HG03457 (cell line): ENCODE results near the gene RHOBTB3.
"Not testable (repeated sequence)": the region's sequence is repeated elsewhere in the genome, so short reads cannot be mapped to it uniquely, and the experiment has no call there.

Experiments
- ATAC-seq: cut with Tn5 transposase; IDR thresholded peaks from one replicate; pipeline ENCODE4 v1.9.1; 2021; ENCODE audit warnings: moderate number of reproducible peaks; ENCODE audit not compliant: unreplicated experiment

Gene RHOBTB3

GRCh38 chr5:95797301-95797700, 66.2 kb downstream of the RHOBTB3 start:
- no peak for ATAC-seq

GRCh38 chr5:95798048-95798447, 66.9 kb downstream of the RHOBTB3 start:
- ATAC-seq: no peak

- ATAC-seq: no peak
Observed at GRCh38 chr5:95798545-95798944, 67.4 kb downstream of the RHOBTB3 start.

GRCh38 chr5:95799191-95799835, 68.2 kb downstream of the RHOBTB3 start:
- no peak for ATAC-seq

GRCh38 chr5:95800553-95800952, 69.4 kb downstream of the RHOBTB3 start:
- no peak for ATAC-seq

GRCh38 chr5:95801532-95801931, 70.4 kb downstream of the RHOBTB3 start:
- ATAC-seq: no peak

- no peak for ATAC-seq
Observed at GRCh38 chr5:95801961-95802360, 70.8 kb downstream of the RHOBTB3 start.

GRCh38 chr5:95803271-95804148, 72.4 kb downstream of the RHOBTB3 start:
- no peak for ATAC-seq

GRCh38 chr5:95804736-95805539, 73.8 kb downstream of the RHOBTB3 start:
- ATAC-seq: no peak

- ATAC-seq: no peak
Observed at GRCh38 chr5:95806687-95807086, 75.6 kb downstream of the RHOBTB3 start.

GRCh38 chr5:95808013-95808685, 77.0 kb downstream of the RHOBTB3 start:
- no peak for ATAC-seq

- peak; percentile 98 for ATAC-seq
Observed at GRCh38 chr5:95808686-95809413, 77.7 kb downstream of the RHOBTB3 start.

GRCh38 chr5:95809414-95809960, 78.4 kb downstream of the RHOBTB3 start:
- ATAC-seq: no peak

GRCh38 chr5:95810305-95811125, 79.4 kb downstream of the RHOBTB3 start:
- ATAC-seq: no peak

- ATAC-seq: not testable (repeated sequence)
Observed at GRCh38 chr5:95811126-95811423, 79.9 kb downstream of the RHOBTB3 start.

GRCh38 chr5:95811461-95812073, 80.4 kb downstream of the RHOBTB3 start:
- not testable (repeated sequence) for ATAC-seq

GRCh38 chr5:95812074-95812471, 80.9 kb downstream of the RHOBTB3 start:
- no peak for ATAC-seq

GRCh38 chr5:95813035-95813434, 81.9 kb downstream of the RHOBTB3 start:
- not testable (repeated sequence) for ATAC-seq
